K562 (cell line): ENCODE data around the gene TRNP1.

Experiments
- ATF3 ChIP-seq, 2 experiments: fragments of 450-650 bp in 1 of 2; sonication (generic) in 1 of 2; formaldehyde crosslinking in 1 of 2; IDR thresholded peaks in 1 of 2; conservative IDR thresholded peaks in 1 of 2; 2 replicates each; pipeline versions ENCODE4 v1.6.1 to v1.8.1; 2016 to 2023; ENCODE audit warnings: mild to moderate bottlenecking in 2 of 2, moderate library complexity in 2 of 2, inconsistent platforms in 1 of 2, missing genetic modification reagents in 1 of 2
- CTCF ChIP-seq, 3 experiments: IDR thresholded peaks in 2 of 3; conservative IDR thresholded peaks in 1 of 3; 2 replicates each; pipeline ENCODE4 v1.5.1; 2011 to 2012; ENCODE audit warnings: low read length in 3 of 3, mild to moderate bottlenecking in 3 of 3, control low read depth in 2 of 3, improper control_type of control experiment in 1 of 3, inconsistent platforms in 1 of 3, low read depth in 1 of 3, mixed read lengths in 1 of 3, moderate library complexity in 1 of 3; ENCODE audit not compliant: insufficient read depth in 2 of 3
- DNMT1 ChIP-seq: fragments of 450-650 bp; IDR thresholded peaks from 2 replicates; pipeline ENCODE4 v1.6.1; 2016; ENCODE audit warnings: antibody characterized with exemption, mild to moderate bottlenecking
- E2F4 ChIP-seq: sonication (generic); formaldehyde crosslinking; IDR thresholded peaks from 2 replicates; pipeline ENCODE4 v1.8.0; 2022; ENCODE audit warnings: mild to moderate bottlenecking, low read depth, missing genetic modification reagents
- ELF4 ChIP-seq: fragments of 450-650 bp; formaldehyde crosslinking; IDR thresholded peaks from 2 replicates; pipeline ENCODE4 v1.4.0; 2022; ENCODE audit warnings: missing genetic modification characterization
- HNRNPLL ChIP-seq: fragments of 200-400 bp; formaldehyde crosslinking; IDR thresholded peaks from 2 replicates; pipeline ENCODE4 v1.6.1; 2017; ENCODE audit warnings: low read length, low read depth, mild to moderate bottlenecking; ENCODE audit not compliant: poor library complexity, severe bottlenecking
- JUN ChIP-seq, 2 experiments: sonication (generic) in 1 of 2; formaldehyde crosslinking in 1 of 2; IDR thresholded peaks; 2 replicates each; pipeline versions ENCODE4 v1.6.1 to v1.8.0; 2012 to 2022; ENCODE audit warnings: borderline replicate concordance in 2 of 2, mild to moderate bottlenecking in 2 of 2, improper control_type of control experiment in 1 of 2, low read depth in 1 of 2, low read length in 1 of 2, missing genetic modification reagents in 1 of 2
- MED1 ChIP-seq: sonication (generic); formaldehyde crosslinking; IDR thresholded peaks from 2 replicates; pipeline ENCODE4 v1.8.1; 2023; ENCODE audit warnings: missing genetic modification reagents, borderline replicate concordance
- MYBL2 ChIP-seq, 2 experiments: fragments of 450-650 bp in 1 of 2; sonication (generic) in 1 of 2; formaldehyde crosslinking in 1 of 2; IDR thresholded peaks; 2 replicates each; pipeline versions ENCODE4 v1.6.1 to v1.8.1; 2017 to 2022; ENCODE audit warnings: borderline replicate concordance in 1 of 2, inconsistent platforms in 1 of 2, low read depth in 1 of 2, mild to moderate bottlenecking in 1 of 2, missing genetic modification reagents in 1 of 2, moderate library complexity in 1 of 2
- PHB2 ChIP-seq: fragments of 450-650 bp; IDR thresholded peaks from 2 replicates; pipeline ENCODE4 v1.6.1; 2017; ENCODE audit warnings: low read depth
- TCF7 ChIP-seq: sonication (generic); IDR thresholded peaks from 2 replicates; pipeline ENCODE4 v1.6.1; 2016; ENCODE audit warnings: antibody characterized with exemption, borderline replicate concordance
- TF ChIP-seq, protein P1 (sequence below): IDR thresholded peaks from 3 replicates; pipeline ENCODE4 v1.6.1; 2011; ENCODE audit warnings: borderline replicate concordance, mild to moderate bottlenecking, moderate library complexity; ENCODE audit not compliant: insufficient read length; ENCODE audit errors: extremely low read depth
- TF ChIP-seq, protein P2 (sequence below): fragments of 450-650 bp; IDR thresholded peaks from 2 replicates; pipeline ENCODE4 v1.7.1; 2018; ENCODE audit warnings: mild to moderate bottlenecking, low read depth; ENCODE audit not compliant: partially characterized antibody

DNA sequence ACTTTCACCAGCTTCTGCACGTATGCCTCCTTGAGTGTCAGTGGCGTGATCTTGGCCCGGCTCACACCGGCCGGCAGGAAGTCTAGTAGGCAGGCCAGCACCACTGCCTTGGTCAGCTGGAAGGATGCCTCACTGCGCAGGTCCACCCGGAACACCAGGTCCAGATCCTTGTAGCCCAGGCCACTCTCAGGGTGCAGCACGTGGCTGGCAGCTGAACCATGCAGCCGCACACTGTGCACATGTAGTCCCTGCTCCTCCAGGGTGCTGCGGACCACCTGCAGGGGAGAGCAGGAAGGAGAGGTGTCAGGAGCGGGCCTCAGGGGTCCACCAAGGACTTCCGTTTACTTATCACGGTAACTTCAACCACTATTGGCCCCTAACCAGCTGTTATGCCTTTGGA is 13.2 kb downstream of the TRNP1 start:
- TF ChIP-seq DNMT1 (no peak), CTCF (IDR thresholded peaks at IDR 0.05 in 2 of 3, conservative IDR thresholded peaks at IDR 0.05 in 1 of 3; ENCODE audit: insufficient read depth in 2 of 3, low read depth in 1 of 3, low read length in 3 of 3) (no peak), PHB2 (no peak), HNRNPLL (no peak), ELF4 (CRISPR knock-in tag) (no peak), E2F4 (CRISPR knock-in tag) (no peak), ATF3 (IDR thresholded peaks at IDR 0.05) (no peak), ATF3 (CRISPR knock-in tag; conservative IDR thresholded peaks at IDR 0.05) (no peak), MYBL2 (IDR thresholded peaks at IDR 0.05; ENCODE audit: low read depth) (no peak), MYBL2 (CRISPR knock-in tag; IDR thresholded peaks at IDR 0.05; ENCODE audit: borderline replicate concordance) (no peak), MED1 (CRISPR knock-in tag) (no peak), JUN (IDR thresholded peaks at IDR 0.05; ENCODE audit: borderline replicate concordance, low read depth, low read length) (no peak), JUN (CRISPR knock-in tag; IDR thresholded peaks at IDR 0.05; ENCODE audit: borderline replicate concordance) (no peak), TCF7 (no peak)
- TF ChIP-seq, protein P1, sequence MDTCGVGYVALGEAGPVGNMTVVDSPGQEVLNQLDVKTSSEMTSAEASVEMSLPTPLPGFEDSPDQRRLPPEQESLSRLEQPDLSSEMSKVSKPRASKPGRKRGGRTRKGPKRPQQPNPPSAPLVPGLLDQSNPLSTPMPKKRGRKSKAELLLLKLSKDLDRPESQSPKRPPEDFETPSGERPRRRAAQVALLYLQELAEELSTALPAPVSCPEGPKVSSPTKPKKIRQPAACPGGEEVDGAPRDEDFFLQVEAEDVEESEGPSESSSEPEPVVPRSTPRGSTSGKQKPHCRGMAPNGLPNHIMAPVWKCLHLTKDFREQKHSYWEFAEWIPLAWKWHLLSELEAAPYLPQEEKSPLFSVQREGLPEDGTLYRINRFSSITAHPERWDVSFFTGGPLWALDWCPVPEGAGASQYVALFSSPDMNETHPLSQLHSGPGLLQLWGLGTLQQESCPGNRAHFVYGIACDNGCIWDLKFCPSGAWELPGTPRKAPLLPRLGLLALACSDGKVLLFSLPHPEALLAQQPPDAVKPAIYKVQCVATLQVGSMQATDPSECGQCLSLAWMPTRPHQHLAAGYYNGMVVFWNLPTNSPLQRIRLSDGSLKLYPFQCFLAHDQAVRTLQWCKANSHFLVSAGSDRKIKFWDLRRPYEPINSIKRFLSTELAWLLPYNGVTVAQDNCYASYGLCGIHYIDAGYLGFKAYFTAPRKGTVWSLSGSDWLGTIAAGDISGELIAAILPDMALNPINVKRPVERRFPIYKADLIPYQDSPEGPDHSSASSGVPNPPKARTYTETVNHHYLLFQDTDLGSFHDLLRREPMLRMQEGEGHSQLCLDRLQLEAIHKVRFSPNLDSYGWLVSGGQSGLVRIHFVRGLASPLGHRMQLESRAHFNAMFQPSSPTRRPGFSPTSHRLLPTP: no peak
- TF ChIP-seq, protein P2, sequence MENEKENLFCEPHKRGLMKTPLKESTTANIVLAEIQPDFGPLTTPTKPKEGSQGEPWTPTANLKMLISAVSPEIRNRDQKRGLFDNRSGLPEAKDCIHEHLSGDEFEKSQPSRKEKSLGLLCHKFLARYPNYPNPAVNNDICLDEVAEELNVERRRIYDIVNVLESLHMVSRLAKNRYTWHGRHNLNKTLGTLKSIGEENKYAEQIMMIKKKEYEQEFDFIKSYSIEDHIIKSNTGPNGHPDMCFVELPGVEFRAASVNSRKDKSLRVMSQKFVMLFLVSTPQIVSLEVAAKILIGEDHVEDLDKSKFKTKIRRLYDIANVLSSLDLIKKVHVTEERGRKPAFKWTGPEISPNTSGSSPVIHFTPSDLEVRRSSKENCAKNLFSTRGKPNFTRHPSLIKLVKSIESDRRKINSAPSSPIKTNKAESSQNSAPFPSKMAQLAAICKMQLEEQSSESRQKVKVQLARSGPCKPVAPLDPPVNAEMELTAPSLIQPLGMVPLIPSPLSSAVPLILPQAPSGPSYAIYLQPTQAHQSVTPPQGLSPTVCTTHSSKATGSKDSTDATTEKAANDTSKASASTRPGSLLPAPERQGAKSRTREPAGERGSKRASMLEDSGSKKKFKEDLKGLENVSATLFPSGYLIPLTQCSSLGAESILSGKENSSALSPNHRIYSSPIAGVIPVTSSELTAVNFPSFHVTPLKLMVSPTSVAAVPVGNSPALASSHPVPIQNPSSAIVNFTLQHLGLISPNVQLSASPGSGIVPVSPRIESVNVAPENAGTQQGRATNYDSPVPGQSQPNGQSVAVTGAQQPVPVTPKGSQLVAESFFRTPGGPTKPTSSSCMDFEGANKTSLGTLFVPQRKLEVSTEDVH: no peak
